GM20431 (cell line): ENCODE results near the gene ADAMTSL1.

Experiments
- in situ Hi-C: fragments of 300-500 bp; cut with MseI, MboI; formaldehyde crosslinking; loops from one replicate; pipeline ENCODE4 v1.15.0; 2020; ENCODE audit warnings: low sequenced_read_pairs; ENCODE audit not compliant: unreplicated experiment

ADAMTSL1 gene

GRCh38 chr9:18707489-18708205 is 233.7 kb downstream of the ADAMTSL1 start:
- in situ Hi-C loops, result no loop called here

GRCh38 chr9:18708429-18708828 is 234.5 kb downstream of the ADAMTSL1 start:
- in situ Hi-C loops, result no loop called here

DNA sequence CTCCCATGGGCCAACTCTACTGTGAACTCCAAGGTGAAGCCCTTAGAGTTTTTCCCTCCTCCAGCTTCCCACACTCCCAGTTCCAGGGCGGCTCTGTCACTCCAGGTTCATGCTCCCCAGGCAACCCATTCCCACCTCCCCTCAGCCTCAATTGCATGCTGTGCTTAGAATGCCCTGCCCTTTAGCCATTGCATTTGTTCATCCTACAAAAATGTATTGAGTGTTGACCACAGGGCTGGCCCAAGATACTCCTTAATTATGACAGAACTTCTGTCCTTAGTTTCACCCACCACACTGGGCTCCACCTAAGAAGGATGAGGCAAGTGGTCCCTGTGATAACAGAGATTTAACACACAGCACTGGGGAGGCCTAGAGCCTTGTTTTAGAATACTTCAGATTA is 236.1 kb downstream of the ADAMTSL1 start:
- in situ Hi-C loops, result no loop called here

- in situ Hi-C loops, result no loop called here
These were observed 243.8 kb downstream of the ADAMTSL1 start for GRCh38 chr9:18717759-18718158.

DNA sequence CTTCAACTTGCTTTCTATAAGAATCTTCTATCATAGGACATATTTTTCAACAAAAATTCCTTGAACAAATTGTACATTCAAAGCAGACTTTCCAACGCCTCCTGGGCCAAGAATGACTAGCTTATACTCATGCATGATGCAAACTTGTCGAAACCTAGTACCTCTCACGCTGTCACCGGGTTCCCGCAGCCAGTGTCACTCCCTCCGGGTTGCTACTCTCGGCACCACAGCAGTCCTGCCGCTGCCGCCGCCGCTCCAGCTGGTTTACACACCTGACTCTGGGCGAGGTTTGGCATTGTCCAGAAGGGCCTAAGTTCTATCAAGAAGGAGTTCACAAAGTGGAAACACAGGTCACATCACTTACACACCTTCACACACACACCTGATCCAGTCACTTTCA is 244.4 kb downstream of the ADAMTSL1 start:
- in situ Hi-C loops, result no loop called here

DNA sequence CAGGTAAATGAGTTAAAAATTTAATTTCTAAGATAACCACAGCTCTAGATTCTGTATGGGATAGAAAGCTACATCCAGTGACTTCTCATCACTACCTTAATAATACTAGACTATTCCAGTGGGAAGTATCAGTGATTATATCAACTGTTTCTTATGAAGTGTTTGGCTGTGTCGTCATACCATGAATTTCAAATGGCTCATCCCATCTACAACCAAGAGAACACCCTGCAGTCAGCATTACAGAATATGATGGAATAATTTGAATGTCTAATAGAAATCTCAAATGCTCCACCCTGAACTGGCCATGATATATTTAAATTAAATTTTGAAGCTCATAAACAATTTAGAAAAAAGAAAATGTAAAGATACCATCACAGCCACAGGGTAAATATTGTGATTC is 245.0 kb downstream of the ADAMTSL1 start:
- in situ Hi-C loops, result no loop called here

DNA sequence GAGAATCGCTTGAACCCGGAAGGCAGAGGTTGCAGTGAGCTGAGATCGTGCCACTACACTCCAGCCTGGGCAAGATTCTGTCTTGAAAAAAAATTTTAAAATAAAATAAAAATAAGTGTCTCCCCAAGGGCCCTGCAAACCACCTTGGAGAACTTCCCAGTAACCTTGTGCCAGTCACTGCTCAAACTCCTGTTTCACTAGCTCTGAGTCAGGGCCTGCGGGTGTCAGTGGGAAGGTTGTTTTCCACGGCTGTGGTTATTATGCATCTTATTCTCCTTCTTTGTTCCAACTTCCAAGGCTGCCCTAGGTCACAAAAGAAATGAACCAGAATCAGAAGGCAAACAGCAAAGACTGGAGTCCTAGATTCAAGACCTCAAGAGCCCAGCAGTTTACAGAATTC is 246.7 kb downstream of the ADAMTSL1 start:
- in situ Hi-C loops, result no loop called here

DNA sequence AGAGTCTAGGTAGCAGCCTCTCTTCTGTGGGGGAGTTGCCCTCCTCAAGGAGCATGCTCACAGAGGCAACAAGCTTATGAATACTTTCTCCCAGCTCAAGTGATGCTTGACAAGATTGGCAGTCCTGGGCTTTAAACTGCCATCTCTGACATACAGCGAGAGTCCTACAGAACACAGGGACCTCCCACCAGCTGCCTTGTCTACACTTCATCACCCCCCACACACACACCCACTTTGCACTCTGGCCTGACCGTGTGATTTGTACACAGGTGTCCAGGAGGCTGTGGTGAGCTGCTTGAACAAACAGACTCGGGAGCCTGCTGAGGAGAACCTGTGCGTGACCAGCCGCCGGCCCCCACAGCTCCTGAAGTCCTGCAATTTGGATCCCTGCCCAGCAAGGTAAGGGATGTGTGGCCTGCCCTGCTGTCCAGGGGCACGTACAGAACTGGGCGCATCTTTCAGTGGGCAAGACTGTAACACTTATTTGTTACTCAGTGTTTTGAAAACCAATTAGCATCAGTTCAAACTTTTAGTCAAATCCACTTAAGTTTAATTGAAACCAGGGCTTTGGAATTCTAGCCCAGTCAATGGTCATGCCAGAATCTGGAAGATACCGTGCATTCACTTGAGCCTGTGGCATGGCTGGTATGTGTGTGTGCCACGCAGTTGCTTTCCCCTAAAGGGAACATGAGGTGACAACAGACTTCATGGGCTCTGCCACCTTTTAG is 247.5 kb downstream of the ADAMTSL1 start:
- in situ Hi-C loops, result no loop called here

- in situ Hi-C loops, result no loop called here
These were observed 248.0 kb downstream of the ADAMTSL1 start for GRCh38 chr9:18721995-18722310.

DNA sequence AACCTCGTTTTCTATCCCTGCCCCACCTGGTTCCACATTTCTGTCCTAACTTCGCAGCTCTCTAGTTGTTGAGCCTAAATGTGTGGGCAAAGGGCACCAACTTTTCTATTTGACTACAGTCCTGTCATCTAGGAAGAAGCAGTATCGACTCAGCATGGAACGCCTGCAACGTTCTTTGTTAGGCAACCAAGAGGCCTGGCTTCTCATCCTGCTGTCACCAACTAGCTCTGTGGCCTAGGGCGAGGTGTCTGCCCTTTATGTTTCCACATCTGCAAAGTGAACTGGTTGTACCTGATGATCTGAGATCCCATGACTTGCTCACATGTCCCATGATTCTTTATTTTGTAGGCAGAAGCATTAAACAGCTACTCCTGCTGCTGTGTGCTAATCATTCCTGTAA is 248.9 kb downstream of the ADAMTSL1 start:
- in situ Hi-C loops, result no loop called here

DNA sequence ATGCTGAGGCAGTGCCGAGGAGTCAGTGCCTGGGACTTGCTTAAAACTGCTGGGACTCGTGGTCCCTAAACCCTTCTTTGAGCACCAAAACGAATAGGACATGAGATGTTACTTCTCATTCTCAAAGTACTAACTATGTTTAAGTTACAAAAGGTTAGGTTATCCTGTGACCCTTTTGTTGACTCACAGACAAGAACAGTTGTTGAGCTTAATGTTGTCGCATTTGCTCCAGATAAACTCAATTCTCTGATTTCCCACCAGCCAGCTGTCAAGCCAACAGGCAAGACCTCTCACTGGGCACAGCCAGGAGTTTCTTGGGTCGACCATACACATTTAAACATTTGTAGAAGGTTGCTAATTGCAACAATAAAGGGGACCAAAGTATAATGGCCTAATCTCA is 249.4 kb downstream of the ADAMTSL1 start:
- in situ Hi-C loops, result no loop called here

GRCh38 chr9:18726546-18726945 is 252.6 kb downstream of the ADAMTSL1 start:
- in situ Hi-C loops, result no loop called here

GRCh38 chr9:18727904-18728303 is 254.0 kb downstream of the ADAMTSL1 start:
- in situ Hi-C loops, result no loop called here

- in situ Hi-C loops, result no loop called here
These were observed 254.7 kb downstream of the ADAMTSL1 start for GRCh38 chr9:18728642-18729041.

DNA sequence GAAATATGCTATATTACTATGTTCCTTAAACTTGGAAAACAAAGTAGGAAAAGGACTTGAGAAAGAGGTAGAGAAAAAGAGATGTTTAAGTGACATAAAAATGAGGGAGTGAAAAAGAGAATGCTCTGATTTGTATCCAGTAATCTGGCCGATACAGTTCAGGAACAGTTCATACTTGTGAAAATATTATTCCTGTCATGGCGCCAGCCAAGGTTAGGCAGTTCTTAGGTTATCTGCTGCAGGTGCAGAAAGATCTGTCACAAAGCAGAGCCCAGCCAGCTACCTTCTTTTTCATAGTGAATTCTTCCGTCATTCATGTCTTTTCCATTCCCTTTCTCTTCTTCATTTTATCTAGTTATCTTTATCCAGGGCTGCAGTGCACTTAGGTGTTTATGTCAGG is 256.3 kb downstream of the ADAMTSL1 start:
- in situ Hi-C loops, result no loop called here

DNA sequence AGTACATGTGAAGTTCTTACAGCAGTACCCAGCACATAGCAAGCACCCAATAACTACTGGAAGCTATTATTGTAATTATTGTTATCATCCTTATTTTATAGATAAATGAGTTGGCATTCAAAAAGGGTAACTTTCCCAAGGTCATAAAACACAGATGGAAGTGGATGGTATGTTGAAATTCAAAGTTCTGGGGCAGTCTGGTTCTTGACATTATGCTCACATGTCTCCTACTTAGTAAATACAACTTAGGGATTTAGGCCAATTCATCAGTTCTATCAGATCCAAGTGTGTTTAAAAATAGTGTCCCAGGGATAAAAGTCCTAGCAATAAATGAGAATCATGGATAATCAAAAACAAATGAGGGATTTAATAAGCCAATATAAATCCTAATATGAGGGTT is 265.2 kb downstream of the ADAMTSL1 start:
- in situ Hi-C loops, result no loop called here

GRCh38 chr9:18739641-18740318 is 265.8 kb downstream of the ADAMTSL1 start:
- in situ Hi-C loops, result no loop called here

DNA sequence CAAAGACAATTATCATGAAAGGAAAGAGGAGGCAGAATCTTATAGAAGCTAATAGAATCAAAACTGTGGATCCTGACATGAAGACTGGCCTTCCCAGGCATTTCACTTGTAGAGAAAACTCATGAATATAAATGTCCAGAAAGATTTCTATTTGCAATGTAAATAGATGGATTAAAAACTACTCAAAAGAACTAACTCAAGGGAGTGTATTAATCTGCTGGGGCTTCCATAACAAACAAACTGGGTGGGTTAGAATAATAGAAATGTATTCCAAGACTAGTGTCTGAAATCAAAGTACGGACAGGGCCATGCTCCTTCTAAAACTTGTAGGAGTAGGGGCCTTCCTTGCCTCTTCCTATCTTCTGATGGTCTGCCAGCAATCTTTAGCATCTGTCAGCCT is 267.4 kb downstream of the ADAMTSL1 start:
- in situ Hi-C loops, result no loop called here

- in situ Hi-C loops, result no loop called here
These were observed 268.0 kb downstream of the ADAMTSL1 start for GRCh38 chr9:18741945-18742344.

DNA sequence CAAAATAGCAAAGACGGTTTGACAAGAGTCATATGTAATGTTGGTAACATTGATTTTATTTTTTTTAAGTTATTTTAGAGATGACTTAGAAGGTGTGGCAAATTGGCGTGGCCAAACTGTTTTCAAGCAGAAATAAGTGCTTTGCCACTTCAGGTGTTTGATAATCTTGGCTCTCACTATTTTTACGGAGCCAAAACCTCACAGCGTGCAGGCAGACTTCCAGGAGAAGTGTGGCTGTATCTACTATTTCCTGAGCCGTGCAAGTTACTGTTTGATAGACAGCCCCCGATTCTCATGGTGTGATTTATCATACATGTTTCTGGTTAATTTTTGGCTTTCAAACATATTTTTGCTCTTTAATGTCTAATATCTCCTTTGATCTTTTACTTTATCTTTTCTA is 269.5 kb downstream of the ADAMTSL1 start:
- in situ Hi-C loops, result no loop called here

DNA sequence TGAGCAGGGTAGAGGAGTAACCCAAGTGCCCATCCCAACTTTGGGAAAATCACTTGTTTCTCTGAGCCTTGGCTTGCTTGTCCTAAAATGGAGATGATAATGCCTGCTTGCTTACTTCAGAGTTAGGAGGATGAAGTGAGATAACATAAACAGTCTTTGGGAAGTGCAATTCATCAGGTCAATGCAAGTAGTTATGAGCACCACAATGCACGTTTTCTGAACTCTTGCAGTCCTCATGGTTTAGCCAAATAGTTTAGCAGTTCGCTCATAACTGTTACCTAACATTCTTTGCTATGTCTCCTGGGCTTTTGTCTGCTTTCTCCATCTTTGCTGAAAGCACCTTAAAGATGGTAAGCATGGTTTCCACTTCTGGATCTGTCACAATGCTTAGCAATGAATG is 270.0 kb downstream of the ADAMTSL1 start:
- in situ Hi-C loops, result no loop called here
